ENCODE data around the gene TMEM259.

The TMEM259 gene

DNA sequence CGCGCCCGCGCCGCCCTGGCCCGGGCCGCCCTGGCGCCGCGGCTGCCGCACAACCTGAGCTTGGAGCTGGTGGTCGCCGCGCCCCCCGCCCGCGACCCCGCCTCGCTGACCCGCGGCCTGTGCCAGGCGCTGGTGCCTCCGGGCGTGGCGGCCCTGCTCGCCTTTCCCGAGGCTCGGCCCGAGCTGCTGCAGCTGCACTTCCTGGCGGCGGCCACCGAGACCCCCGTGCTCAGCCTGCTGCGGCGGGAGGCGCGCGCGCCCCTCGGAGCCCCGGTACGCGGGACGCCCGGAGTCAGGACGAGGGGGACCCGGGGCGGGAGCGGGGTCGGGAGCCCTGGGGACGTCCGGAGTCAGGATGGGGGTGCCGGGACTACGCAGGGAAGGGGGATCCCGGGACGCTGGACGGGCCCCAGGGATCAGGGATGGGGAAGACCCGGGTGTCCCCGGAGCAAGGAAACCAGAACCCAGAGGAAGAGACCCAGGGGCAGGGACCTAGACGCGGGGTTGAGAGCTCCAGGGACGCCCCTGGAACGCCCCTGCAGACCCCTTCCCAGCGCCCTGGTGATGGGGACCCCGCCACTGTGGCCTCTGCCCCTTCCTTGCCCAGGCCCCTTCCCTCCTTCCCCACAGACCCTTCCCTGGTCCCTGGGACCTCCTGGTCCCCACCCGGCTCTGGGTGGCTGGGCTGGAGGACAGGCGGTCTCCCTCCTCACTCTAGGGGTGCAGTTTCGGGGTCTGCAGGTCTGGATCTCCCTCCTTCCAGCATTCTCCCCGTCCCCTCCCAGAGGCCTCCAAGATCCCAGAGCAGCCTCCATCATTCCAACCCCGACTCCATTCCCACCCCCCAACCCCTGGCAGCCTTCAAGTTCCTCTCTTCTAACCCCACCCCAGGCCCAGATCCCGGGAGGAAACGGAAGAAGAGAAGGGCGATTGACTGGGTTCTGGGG, 20.1 kb downstream of the TMEM259 start:
- DNase-seq, result no peak

DNA sequence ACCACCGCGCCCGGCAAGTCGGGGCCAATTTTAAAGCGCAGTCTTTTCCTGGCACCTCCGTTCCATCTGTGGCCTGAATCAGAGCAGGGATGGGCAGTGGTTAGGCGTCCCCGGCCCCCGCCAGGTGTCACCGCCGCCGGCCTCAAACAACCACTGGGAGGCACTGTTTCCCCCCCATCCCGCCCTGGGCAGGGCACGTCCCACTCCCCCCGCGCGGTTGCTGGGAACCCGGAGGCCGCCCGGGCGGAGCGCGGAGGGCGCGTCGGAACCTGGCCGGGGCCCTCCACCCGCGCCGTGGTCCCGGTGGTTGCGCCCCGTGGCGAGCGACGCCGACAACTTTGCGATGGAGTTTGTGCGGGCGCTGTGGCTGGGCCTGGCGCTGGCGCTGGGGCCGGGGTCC, 20.8 kb downstream of the TMEM259 start, which contains the start of gene GRIN3B:
TSS of gene GRIN3B (plus strand) at position 325 of the 400 bp plus-strand sequence. CDS start at position 344, 19 bp downstream.
- peak; percentile 46 for DNase-seq

DNA sequence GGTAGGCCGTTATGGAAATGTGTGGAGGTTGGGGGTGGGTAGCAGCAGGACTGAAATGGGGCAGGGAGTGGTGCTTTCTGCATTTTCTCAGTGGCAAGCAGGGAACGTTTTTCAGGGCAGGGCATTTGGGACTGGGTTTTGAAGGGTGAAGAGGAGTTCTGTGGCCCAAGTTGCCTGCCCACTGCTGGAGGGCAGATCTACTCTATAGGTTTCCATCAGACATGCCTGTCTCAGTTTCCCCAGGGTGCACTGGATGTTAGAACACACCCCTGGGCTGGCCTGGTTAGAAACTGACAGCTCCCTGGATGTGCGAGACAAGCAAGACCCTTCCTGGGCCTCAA, 21.6 kb downstream of the TMEM259 start:
- DNase-seq, result no peak

DNA sequence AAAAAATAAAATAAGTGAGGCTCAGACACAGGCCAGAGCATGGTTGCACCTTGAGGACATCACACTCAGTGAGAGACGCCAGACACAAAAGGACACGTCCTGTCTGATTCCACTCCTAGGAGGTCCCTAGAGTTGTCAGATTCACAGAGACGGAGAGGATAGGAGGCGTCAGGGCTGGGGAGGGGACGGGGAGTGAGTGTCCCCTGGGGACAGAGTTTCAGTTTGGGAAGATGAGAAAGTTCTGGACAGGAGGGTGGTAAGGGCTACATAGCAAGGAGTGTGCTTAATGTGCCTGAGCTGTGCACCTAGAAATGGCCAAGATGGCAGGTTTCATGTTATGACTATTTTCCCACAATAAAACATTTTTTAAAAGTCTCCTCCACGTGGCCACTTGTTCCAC, 22.9 kb downstream of the TMEM259 start:
- no peak for DNase-seq

DNA sequence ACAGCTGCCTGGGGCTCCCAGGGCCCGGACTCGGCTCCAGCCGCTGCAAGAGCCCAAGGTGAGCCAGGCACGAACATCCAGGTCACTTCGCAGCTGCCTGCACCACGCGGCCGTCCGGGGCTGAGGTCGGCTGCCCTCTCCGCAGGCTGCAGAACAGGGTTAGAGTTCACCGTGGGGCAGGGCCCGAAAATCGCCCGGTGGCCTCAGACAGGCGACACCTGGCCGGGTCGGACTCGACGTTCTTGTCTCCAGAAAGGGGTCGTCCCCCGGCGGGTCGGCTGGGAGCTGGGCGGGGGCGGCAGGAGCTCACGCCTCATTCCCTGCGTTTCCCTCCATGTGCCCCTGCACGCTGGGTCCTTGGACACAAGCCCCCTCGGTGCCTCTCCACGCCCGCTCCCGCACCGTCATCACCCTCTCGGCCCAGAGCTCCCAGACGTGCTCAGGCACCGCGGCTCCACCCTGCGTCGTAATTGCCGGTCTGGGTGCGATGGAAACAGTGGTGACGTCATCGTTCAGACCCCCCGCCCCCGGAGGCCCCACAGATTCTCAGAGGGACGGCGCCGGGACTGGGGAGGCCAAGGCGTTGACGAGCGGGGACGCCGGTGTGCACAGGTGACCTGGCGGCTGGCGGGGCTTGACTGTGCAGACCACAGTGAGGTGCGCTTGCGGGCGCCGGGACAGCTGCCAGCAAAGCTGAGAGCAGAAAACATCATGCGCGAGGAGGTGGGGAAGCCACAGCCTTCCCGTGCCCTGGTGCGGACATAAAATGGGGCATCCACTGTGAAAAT, 24.7 kb downstream of the TMEM259 start:
- DNase-seq, result no peak

DNA sequence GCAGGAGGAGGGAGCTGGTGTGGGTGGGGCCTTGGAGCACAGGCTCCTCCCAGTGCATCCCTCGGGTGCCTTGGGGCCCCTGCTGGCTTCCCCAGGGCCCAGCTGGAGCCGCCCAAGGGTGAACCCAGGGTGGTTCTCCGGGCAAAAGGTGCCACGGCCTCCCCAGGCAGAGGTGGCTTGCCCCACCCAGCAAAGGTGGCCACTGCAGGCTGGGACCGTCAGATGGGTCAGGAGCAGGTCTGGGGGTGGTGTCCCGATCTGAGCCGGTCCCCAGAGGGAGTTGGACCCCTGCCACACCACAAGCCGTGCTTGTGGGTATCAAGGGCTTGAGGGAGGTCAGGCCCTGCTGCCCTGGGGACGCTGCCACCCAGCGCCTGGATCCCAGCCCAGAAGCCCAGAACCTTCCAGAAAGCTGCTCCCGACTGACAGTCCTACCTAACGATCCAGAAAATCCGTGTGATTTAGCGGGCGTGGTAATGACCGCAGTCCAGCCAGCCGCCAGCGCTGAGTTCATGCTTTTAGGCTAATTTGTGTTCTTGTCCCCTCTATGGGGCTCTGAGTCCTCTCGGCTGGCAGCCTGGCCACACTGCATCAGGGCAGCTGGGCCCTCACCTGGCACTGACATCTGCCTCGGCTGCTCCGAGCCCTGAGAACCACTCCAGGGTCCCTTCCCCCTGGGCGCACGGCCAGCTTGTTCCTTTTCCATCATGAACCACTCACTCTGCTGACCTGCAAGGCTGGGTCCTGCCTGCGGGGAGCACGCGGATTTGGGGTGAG, 25.7 kb downstream of the TMEM259 start:
- no peak for DNase-seq

DNA sequence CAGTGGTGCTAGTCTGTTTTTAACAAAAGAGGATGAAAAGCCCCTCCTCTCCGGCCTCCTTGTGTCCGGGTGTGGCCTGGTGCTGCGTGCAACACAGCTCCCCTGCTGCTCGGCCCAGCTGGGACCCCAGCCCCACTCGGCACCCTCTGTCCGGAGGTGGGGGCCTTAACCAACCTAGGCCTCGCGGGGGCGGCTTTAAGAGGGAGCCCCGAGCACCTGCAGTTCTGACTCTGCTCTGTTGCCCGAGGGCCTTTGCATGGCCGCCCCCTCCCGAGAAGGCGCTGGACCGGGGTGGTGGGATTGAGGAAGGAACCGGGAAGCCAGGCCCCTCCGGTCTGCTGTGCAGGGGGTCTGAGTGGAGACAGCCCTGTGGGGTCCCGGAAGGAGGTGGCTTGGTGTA, 26.4 kb downstream of the TMEM259 start:
- DNase-seq, result no peak

DNA sequence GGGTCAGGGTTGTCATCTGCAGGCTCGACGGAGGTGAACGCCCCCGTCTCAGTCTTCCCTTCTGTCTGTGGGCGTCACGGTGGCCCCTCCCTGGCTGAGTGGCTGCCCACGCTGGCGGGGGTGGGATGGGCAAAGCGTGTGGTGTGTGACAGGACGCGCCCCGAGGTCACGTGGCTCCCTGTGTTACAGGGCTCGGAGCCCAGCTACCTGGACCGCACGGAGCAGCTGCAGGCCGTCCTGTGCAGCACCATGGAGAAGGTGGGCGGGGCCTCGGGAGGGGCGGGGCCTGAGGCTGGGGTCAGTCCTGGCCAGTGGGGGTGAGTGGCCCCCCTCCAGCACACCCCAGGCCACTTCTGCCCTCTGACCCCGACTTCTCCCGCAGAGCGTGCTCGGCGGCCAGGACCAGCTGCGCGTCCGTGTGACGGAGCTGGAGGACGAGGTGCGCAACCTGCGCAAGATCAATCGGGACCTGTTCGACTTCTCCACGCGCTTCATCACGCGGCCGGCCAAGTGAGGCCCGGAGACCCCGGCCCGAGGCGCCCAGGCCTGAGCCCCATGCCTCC, 27.0 kb downstream of the TMEM259 start:
- no peak for DNase-seq

DNA sequence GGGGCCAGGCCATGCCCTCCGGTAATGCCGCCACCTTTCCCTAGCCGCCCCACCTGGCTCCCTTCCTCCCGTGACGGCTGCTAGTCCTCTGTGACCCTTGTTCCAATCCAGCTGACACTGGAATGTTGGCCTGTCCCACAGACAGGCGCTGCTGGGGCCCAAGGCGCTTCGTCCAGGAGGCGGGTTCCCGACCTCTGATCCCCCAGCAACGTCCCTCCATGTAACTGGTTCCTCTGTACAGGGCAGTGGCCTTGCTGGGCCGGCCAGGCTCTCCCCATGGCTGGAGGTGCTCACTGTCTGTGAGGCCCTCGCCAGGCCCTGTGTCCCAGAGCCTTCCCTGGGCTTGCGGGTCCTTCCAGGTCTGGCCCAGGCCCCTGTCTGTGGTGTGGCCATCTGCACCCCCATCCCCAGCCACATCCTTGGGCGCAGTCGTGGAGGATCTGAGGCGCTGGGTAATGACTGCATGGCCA, 27.5 kb downstream of the TMEM259 start:
- no peak for DNase-seq

DNA sequence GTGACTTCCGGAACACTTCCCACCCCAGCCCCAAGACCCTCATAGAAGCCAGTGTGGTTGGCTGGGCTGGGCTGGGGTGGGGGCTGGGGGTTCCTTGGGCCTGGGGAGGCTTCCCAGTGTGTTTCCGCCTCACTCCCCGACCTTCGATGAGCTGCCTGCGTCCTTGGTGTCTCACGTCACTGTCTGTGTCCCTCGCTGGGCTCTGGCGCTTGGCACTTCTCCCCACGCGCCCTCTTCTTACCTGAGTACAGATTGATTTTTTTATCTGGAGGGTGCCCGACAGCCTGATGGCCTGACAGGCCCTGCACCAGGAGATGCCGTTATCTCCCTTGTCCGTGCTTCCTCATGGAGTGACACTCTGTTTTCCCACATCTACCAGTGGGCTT, 28.3 kb downstream of the TMEM259 start:
- no peak for DNase-seq

DNA sequence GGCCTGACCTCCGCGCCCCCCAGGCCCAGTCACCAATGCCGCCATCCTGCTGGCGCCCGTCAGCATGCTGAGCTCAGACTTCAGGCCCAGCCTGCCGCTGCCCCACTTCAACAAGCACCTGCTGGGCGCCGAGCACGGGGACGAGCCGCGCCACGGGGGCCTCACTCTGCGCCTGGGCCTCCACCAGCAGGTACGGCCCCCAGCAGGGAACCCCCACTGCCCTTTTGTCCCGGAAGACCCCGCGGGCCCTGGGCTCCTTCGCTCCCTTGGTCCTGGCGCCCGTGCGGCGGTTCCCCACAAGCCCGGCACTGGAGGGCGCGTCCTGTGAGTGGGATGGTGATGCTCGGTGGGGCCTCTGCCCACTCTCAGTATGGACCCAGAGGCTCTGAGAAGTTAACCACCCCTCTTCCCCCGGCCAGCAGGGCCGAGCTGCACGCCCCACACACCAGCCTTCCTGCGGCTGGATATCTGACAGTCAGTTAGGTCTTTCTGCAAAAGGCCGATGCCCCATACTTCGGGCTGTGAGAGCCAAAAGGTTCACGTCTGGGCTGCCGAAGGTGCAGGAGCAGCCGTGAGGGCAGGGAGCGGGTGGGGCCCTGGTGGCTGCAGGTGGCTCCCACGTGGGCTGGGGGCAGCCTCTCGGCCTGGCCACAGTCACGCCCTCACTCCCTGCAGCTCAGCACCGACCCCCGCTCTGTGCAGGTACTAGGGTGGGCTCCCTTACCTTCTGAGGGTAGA, 28.8 kb downstream of the TMEM259 start:
- no peak for DNase-seq

DNA sequence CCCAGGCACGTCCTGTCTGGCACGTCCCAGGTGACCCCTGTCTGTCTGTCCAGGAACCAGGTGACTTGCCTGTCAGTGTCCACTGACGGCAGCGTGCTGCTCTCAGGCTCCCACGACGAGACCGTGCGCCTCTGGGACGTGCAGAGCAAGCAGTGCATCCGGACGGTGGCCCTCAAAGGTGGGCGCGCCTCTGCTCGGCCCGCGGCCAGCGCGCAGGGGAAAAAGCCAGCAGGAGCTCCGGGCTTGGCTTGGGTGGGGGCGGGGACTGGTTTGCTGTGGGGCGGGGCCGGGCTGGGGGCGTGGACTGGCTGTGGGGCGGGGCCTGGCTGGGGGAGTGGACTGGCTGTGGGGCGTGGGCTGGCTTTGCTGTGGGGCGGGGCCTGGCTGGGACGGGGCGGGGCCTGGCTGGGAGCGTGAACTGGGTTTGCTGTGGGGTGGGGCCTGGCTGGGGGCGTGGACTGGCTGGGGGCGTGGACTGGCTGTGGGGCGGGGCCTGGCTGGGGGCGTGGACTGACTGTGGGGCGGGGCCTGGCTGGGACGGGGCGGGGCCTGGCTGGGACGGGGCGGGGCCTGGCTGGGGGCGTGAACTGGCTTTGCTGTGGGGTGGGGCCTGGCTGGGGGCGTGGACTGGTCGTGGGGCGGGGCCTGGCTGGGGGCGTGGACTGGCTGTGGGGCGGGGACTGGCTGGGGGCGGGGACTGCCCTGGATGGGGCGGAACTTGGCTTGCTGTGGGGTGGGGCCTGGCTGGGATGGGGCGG, 29.6 kb downstream of the TMEM259 start:
- peak; percentile 43 for DNase-seq

DNA sequence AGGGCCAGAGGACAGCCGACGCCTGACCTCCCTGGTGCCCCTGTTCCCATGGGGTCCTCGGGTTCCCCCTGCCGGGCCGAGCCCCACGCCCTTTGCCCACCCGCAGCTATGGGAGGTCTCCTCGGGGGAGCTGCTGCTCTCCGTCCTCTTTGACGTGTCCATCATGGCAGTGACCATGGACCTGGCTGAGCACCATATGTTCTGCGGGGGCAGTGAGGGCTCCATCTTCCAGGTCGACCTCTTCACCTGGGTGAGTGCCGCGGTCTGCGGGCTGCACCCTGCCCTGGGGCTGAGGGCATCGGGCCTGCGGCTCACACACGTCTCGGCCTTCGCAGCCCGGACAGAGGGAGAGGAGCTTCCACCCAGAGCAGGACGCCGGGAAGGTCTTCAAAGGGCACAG, 30.2 kb downstream of the TMEM259 start:
- no peak for DNase-seq

DNA sequence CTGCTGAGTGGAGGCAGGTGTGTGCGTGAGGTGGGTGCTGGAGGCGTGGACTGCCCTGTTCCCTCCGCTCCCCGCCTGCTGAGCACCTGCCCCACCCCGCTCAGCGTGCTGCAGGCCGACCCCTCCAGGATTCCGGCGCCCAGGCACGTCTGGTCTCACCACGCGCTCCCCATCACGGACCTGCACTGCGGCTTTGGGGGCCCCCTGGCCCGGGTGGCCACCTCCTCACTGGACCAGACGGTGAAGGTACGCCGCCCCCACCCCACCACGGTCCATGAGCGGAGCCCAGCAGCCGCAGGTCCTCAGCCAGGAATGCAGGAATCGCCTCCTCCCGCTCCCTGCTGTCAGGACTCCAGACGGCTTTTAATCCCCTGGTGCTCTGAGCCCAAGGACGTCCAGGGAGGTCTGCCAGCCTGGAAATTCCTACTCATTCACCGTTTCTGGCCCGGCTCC, 30.8 kb downstream of the TMEM259 start:
- DNase-seq, result no peak

DNA sequence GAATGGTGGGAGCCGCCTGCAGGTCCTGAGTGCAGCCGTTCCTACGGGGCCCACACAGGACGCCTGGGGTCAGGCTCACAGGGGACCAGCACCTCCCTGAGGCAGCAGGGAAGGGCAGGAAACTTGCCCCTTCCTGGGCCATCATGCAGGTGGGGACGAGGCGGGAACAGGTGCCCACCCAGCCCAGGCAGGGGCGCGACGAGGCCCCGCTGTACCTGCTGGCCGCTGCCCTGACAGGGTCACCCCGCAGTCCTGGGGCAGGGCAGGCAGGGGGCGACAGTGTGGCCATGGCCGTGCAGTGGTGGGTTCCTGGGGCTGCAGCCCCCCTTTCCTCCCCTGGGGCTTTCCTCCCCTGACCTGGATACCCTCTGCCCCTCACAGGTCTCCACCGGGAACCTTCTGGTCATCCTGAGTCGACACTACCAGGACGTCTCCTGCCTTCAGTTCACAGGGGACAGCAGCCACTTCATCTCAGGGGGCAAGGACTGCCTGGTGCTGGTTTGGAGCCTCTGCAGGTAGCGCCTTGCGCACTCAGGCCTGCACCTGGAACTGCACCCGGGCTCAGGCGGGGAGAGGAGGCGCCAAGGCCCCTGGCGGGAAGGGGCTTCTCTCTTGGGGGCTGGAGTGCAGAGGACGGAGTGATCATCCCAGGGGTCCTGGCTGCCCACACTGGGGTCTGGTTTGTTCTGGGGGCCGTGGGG, 31.4 kb downstream of the TMEM259 start:
- no peak for DNase-seq

DNA sequence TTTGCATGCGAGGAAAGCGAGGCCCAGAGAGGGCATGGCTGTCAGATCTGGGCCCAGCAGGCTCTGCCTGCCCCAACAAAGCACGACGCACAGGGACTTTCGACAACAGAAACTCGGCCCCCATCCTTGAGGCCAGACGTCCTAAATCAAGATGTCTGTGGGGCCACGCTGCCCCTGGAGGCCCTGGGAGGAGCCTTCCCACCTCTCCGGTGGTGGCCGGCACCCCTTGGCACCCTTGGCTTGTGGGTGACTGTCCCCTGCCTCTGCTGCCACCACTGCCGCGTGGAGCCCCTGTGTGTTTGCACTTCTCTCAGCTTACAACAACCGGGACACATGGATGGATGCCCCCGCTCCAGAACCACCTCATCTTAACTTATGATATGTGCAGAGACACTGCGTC, 32.4 kb downstream of the TMEM259 start:
- DNase-seq, result no peak

DNA sequence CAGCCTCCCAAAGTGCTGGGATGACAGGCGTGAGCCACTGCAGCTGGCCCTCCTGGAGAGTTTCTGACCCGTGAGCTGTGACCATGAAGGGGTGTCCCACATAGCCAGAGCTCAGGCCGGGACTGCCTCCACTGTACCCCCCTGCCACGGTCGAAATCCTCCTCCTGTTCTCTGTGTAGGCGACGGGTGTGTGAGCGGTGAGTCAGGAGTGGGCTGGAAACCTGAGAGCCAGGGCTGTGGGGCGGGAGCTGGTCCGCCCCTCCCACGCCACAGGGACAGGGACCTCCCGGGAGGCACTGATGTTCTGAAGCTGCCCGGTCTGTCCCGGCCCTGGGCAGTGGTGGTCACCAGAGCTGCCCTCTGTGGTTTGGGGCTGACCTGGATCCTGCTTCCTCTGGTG, 32.8 kb downstream of the TMEM259 start:
- DNase-seq, result no peak

DNA sequence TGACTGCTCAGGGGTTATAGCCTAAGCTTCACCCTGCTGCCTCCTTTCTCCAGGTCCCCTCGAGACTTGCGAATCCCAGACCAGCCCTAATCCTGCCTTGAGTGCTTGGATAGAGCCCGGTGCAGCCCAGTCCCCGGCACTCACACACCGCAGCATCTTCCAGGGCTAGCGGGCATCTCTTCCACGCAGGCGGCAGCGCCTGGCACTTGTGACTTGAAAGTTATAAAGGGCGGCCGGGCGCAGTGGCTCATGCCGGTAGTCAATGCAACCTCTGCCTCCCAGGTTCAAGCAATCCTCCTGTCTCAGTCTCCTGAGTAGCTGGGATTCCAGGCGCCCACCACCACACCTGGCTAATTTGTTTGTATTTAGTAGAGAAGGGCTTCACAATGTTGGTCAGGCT, 34.8 kb downstream of the TMEM259 start:
- no peak for DNase-seq

DNA sequence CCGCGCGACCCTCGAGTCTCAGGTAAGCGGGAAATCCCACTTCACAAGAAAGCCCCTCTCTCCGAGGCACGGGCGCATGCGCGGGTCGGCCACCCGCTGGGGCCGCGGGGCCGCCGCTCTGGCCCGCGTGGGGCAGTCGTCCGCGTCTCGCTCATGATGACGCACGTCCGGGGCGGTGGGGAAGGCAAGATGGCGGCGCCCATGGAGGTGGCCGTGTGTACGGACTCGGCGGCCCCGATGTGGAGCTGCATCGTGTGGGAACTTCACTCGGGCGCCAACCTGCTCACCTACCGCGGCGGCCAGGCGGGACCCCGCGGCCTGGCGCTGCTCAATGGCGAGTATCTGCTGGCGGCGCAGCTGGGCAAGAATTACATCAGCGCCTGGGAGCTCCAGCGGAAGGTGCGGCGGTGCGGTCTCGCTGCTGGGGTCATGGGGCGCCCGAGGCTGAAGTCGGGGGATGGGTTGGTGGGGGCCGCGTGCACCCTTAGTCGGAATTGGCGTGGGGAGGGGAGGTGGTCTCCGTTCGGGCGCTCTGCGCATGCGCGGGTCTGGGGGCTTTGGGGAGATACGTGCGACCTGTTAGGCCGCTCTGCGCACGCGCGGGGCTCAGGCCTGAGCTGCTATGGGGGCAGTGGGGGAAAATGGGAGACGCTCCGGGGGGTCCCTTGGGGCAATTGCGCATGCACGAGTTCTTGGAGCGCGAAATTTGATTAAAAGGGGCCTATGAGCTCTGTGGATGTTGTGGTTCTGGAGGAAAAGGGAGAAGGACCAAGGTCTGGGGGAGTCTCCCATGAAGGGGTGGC, 36.6 kb downstream of the TMEM259 start, which contains the start of gene WDR18:
TSS of gene WDR18 (plus strand) at position 181 of the 803 bp plus-strand sequence. CDS start at position 190, 9 bp downstream.
- DNase-seq, result peak; percentile 75

Data from HCEC 1CT (cell line).